HCT116 (cell line): ENCODE data around the gene HCN1. TPM values are rescaled to one million over a fixed set of nuclear protein-coding genes. Genes with fewer than 3 reads are reported as not detected.
"Not testable (repeated sequence)": the region's sequence is repeated elsewhere in the genome, so short reads cannot be mapped to it uniquely, and the experiment has no call there.

Experiments used
- ATAC-seq: fragments of 200-7000 bp; cut with Tn5 transposase; 2 replicates; pipeline ENCODE4 v1.9.1; 2020; ENCODE audit warnings: mild to moderate bottlenecking, moderate library complexity
- BruUV-seq: library from RNA; stranded (reverse); fragments of 400-500 nt; replicated peaks from 2 replicates; lab custom pipeline; 2021; lab: Mats Ljungman, UMichigan
- CTCF ChIA-PET: fragments of 300-600 bp; sonication (Branson Sonifier 250); formaldehyde crosslinking; loops from one replicate; lab custom pipeline; 2021; ENCODE audit warnings: antibody characterized with exemption; lab: Charles Lee
- POLR2A ChIA-PET: fragments of 300-600, 350-600 bp; sonication (Branson Sonifier 250); formaldehyde crosslinking; loops from one replicate; lab custom pipeline; 2021; ENCODE audit warnings: antibody characterized with exemption; lab: Charles Lee
- RAD21 ChIA-PET, 2 experiments: fragments of 300-600 bp; sonication (Branson Sonifier 250); formaldehyde crosslinking; loops; one replicate each; lab custom pipeline; 2023; ENCODE audit warnings: low total read pairs in 2 of 2; ENCODE audit not compliant: uncharacterized antibody in 2 of 2, unreplicated experiment in 2 of 2, low non-redundant PET in 1 of 2; lab: Charles Lee
- DNase-seq: peaks from one replicate; pipeline ENCODE4 v3.0.0-alpha.2; 2010; ENCODE audit warnings: low read depth, low spot score
- H2AFZ ChIP-seq: fragments of 200-600 bp; shearing (Covaris generic), sonication (generic); 2 replicates; pipeline ENCODE4 v1.6.1; 2017; ENCODE audit warnings: low read depth, mixed run types, mixed read lengths, antibody characterized with exemption, low read length; ENCODE audit not compliant: poor library complexity, severe bottlenecking
- H3K27ac ChIP-seq: 2 replicates; pipeline ENCODE4 v1.5.1; 2012; ENCODE audit warnings: low read depth, low read length
- H3K27me3 ChIP-seq: fragments of 200-600 bp; sonication (generic); 2 replicates; pipeline ENCODE4 v1.6.1; 2016; ENCODE audit warnings: mixed run types, low read length, mixed read lengths; ENCODE audit not compliant: insufficient read depth
- H3K36me3 ChIP-seq, 2 experiments: fragments of 200-500 bp in 1 of 2; fragments of 200-600 bp in 1 of 2; sonication (Bioruptor generic) in 1 of 2; sonication (generic) in 1 of 2; 2 replicates each; pipeline versions ENCODE4 v1.5.1 to v1.6.1; 2014 to 2016; ENCODE audit warnings: low read length in 2 of 2, inconsistent platforms in 1 of 2, mixed read lengths in 1 of 2, mixed run types in 1 of 2; ENCODE audit not compliant: insufficient read depth in 2 of 2, control insufficient read depth in 1 of 2
- H3K4me1 ChIP-seq, 2 experiments: fragments of 200-600 bp in 1 of 2; sonication (generic) in 1 of 2; 2 replicates each; pipeline versions ENCODE4 v1.5.1 to v1.6.1; 2012 to 2017; ENCODE audit warnings: low read length in 2 of 2, inconsistent platforms in 1 of 2, mild to moderate bottlenecking in 1 of 2, mixed read lengths in 1 of 2, mixed run types in 1 of 2, moderate library complexity in 1 of 2; ENCODE audit not compliant: insufficient read depth in 2 of 2, control insufficient read depth in 1 of 2
- H3K4me2 ChIP-seq: fragments of 200-600 bp; sonication (generic); 2 replicates; pipeline ENCODE4 v1.6.1; 2017; ENCODE audit warnings: mixed run types, low read length, mixed read lengths
- H3K4me3 ChIP-seq, 2 experiments: fragments of 200-600 bp in 1 of 2; sonication (generic) in 1 of 2; replicated peaks in 1 of 2; 2 replicates each; pipeline ENCODE4 v1.5.1; 2011 to 2016; ENCODE audit warnings: low read length in 2 of 2, control low read depth in 1 of 2, low read depth in 1 of 2, mild to moderate bottlenecking in 1 of 2, mixed read lengths in 1 of 2, mixed run types in 1 of 2
- H3K79me2 ChIP-seq: fragments of 200-600 bp; sonication (generic); 2 replicates; pipeline ENCODE4 v1.6.1; 2017; ENCODE audit warnings: mild to moderate bottlenecking, mixed run types, low read length, moderate library complexity, mixed read lengths; ENCODE audit not compliant: insufficient read depth
- H3K9ac ChIP-seq: fragments of 200-600 bp; sonication (generic); 2 replicates; pipeline ENCODE4 v1.6.1; 2016; ENCODE audit warnings: low read length, mixed read lengths
- H3K9me2 ChIP-seq: fragments of 200-600 bp; sonication (generic), shearing (Covaris generic); 2 replicates; pipeline ENCODE4 v1.6.1; 2017; ENCODE audit warnings: mixed run types, mild to moderate bottlenecking, moderate library complexity; ENCODE audit not compliant: insufficient read depth
- H3K9me3 ChIP-seq, 2 experiments: fragments of 200-500 bp in 1 of 2; fragments of 200-600 bp in 1 of 2; sonication (Bioruptor generic) in 1 of 2; sonication (generic) in 1 of 2; 2 replicates each; pipeline ENCODE4 v1.6.1; 2014 to 2017; ENCODE audit warnings: low read length in 2 of 2, mixed read lengths in 2 of 2, inconsistent platforms in 1 of 2, low read depth in 1 of 2, mild to moderate bottlenecking in 1 of 2, mixed run types in 1 of 2, moderate library complexity in 1 of 2; ENCODE audit not compliant: control insufficient read depth in 1 of 2, insufficient read depth in 1 of 2
- H4K20me1 ChIP-seq: fragments of 200-600 bp; sonication (generic), shearing (Covaris generic); 2 replicates; pipeline ENCODE4 v1.6.1; 2017; ENCODE audit warnings: mixed run types, mild to moderate bottlenecking, moderate library complexity; ENCODE audit not compliant: insufficient read depth
- CTCF ChIP-seq, 3 experiments: fragments of 200-600 bp in 1 of 3; sonication (generic) in 1 of 3; IDR thresholded peaks in 2 of 3; conservative IDR thresholded peaks in 1 of 3; 2 replicates each; pipeline ENCODE4 v1.5.1; 2012 to 2017; ENCODE audit warnings: low read depth in 2 of 3, low read length in 2 of 3, antibody characterized with exemption in 1 of 3, borderline replicate concordance in 1 of 3, control low read depth in 1 of 3, mild to moderate bottlenecking in 1 of 3, mixed read lengths in 1 of 3, mixed run types in 1 of 3, moderate library complexity in 1 of 3; ENCODE audit not compliant: insufficient read depth in 1 of 3
- MAX ChIP-seq: IDR thresholded peaks from 2 replicates; pipeline ENCODE4 v1.6.1; 2012
- SRF ChIP-seq: IDR thresholded peaks from 2 replicates; pipeline ENCODE4 v1.6.1; 2012; ENCODE audit warnings: low read depth
- intact Hi-C: fragments of 100-400 bp; cut with micrococcal nuclease; formaldehyde crosslinking; loops from 2 replicates; pipeline ENCODE4 v1.10.0; 2022
- total RNA-seq: library from RNA; stranded (reverse); gene quantifications from one replicate; pipeline ENCODE4 v1.2.1, GENCODE V29; 2021; ENCODE audit not compliant: unreplicated experiment

HCN1 gene
- total RNA-seq, 1 experiment from 2014 or later: 0.10 TPM

- Histone ChIP-seq H3K9me3 (no peaks in the 10 kb centered on the region), H2AFZ (no peak overlapping the region), H3K9me2 (no peaks in the 10 kb centered on the region), H3K4me2 (no peak overlapping the region), H4K20me1 (no peaks in the 10 kb centered on the region), H3K9ac (no peak overlapping the region), H3K27me3 (no peaks in the 10 kb centered on the region), H3K79me2 (no peaks in the 10 kb centered on the region), H3K4me1 (no peaks in the 10 kb centered on the region), H3K4me3 (no peak overlapping the region), H3K27ac (no peak overlapping the region), H3K36me3 (no peaks in the 10 kb centered on the region)
- ATAC-seq (no peak), DNase-seq (no peak)
- ChIA-PET RAD21 (no interaction called here), CTCF (no interaction called here), POLR2A (no interaction called here)
- intact Hi-C loops: no loop called here
- BruUV-seq: no TSS peak
- TF ChIP-seq SRF: no peak
- TF ChIP-seq MAX: no peak
- no peak for TF ChIP-seq CTCF (IDR thresholded peaks at IDR 0.05 in 2 of 3, conservative IDR thresholded peaks at IDR 0.05 in 1 of 3; ENCODE audit: borderline replicate concordance in 1 of 3, insufficient read depth in 1 of 3, low read depth in 2 of 3, low read length in 2 of 3)
Observed at GRCh38 chr5:45596320-45596719, 99.9 kb downstream of the HCN1 start.

GRCh38 chr5:45586001-45586400 lies 110.2 kb downstream of the HCN1 start:
- H3K4me3 ChIP-seq, BruUV-seq, H3K27me3 ChIP-seq, H3K4me1 ChIP-seq, H3K4me2 ChIP-seq, H3K36me3 ChIP-seq, H3K79me2 ChIP-seq, POLR2A ChIA-PET, H3K9me3 ChIP-seq, H3K27ac ChIP-seq, H4K20me1 ChIP-seq, intact Hi-C loops, DNase-seq, H2AFZ ChIP-seq, H3K9ac ChIP-seq, H3K9me2 ChIP-seq, ATAC-seq, CTCF ChIA-PET, RAD21 ChIA-PET: not testable (repeated sequence)
